ENCODE measurements around the gene USP19.

DNA sequence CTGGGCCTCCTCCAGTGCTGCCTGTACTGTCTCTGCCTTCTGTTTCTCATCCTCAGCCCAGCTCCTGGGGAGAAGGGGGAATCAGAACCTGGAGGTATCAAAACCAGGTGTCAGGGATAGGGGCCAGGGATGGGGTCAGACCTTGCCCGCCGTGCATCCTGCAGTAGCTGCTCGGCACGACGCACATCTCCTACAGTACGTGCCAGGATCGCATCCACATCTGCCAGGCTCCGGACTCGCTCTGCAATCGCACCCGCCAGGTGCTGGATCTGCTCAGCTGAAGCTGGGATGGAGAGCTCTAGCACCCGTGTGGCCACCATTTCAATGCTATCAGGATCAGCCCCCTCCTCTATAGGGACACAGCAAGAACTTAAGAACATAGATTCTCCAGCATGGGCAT, 1.4 kb upstream of the USP19 start:
- TF ChIP-seq POLR2AphosphoS5 (IDR thresholded peaks at IDR 0.05): no peak
- TF ChIP-seq, protein P1, sequence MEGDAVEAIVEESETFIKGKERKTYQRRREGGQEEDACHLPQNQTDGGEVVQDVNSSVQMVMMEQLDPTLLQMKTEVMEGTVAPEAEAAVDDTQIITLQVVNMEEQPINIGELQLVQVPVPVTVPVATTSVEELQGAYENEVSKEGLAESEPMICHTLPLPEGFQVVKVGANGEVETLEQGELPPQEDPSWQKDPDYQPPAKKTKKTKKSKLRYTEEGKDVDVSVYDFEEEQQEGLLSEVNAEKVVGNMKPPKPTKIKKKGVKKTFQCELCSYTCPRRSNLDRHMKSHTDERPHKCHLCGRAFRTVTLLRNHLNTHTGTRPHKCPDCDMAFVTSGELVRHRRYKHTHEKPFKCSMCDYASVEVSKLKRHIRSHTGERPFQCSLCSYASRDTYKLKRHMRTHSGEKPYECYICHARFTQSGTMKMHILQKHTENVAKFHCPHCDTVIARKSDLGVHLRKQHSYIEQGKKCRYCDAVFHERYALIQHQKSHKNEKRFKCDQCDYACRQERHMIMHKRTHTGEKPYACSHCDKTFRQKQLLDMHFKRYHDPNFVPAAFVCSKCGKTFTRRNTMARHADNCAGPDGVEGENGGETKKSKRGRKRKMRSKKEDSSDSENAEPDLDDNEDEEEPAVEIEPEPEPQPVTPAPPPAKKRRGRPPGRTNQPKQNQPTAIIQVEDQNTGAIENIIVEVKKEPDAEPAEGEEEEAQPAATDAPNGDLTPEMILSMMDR (IDR thresholded peaks at IDR 0.05): no peak

Measured in sigmoid colon (tissue), 4 donors.